GM12878 (cell line): ENCODE measurements around the gene MRTFB. TPM values are rescaled to one million over a fixed set of nuclear protein-coding genes. Genes with fewer than 3 reads are reported as not detected.

ENCODE experiments used
- KDM1A ChIP-seq: fragments of 200-600 bp; sonication (generic); IDR thresholded peaks from 2 replicates; pipeline ENCODE4 v1.6.1; 2016; ENCODE audit warnings: borderline replicate concordance
- NBN ChIP-seq: fragments of 450-650 bp; IDR thresholded peaks from 2 replicates; pipeline ENCODE4 v1.6.1; 2016
- NFYB ChIP-seq: IDR thresholded peaks from 2 replicates; pipeline ENCODE4 v1.6.1; 2011; ENCODE audit warnings: low read depth, mild to moderate bottlenecking, low read length, improper control_type of control experiment, moderate library complexity; ENCODE audit not compliant: insufficient read depth
- SREBF2 ChIP-seq: IDR thresholded peaks from 2 replicates; pipeline ENCODE4 v1.6.1; 2012; ENCODE audit warnings: mild to moderate bottlenecking, low read length
- polyA plus RNA-seq, 11 experiments: library from polyadenylated mRNA; depleted of rRNA in 4 of 11; unstranded in 6 of 11; stranded (reverse) in 5 of 11; fragments of >200 nt; fragmentation: Nextera tagmentation in 4 of 11; fragmentation: Illumina TruSeq in 1 of 11; extraction: Ambion mirVana in 4 of 11; extraction: Trizol in 1 of 11; gene quantifications; 1 replicate in 1 of 11; 2 replicates in 10 of 11; pipeline versions ENCODE4 v1.2.1 to v1.2.3, GENCODE V29; 2011 to 2016; ENCODE audit warnings: inconsistent platforms in 2 of 11, missing spikeins in 2 of 11, low read depth in 1 of 11
- total RNA-seq, 4 experiments: library from RNA; depleted of rRNA in 3 of 4; stranded (reverse); fragments of >200 nt in 3 of 4; fragmentation: Illumina TruSeq in 1 of 4; extraction: Trizol in 1 of 4; gene quantifications; 2 replicates each; pipeline versions ENCODE4 v1.2.1 to v1.2.3, GENCODE V29; 2013 to 2021
- TF ChIP-seq, protein P1 (sequence below): fragments of 450-650 bp; IDR thresholded peaks from 2 replicates; pipeline ENCODE4 v1.6.1; 2018; ENCODE audit warnings: borderline replicate concordance, mild to moderate bottlenecking; ENCODE audit not compliant: partially characterized antibody
- TF ChIP-seq, protein P2 (sequence below): fragments of 150-350 bp; IDR thresholded peaks from 2 replicates; pipeline ENCODE4 v1.6.1; 2014; ENCODE audit warnings: mild to moderate bottlenecking, low read depth, low read length
- TF ChIP-seq, protein P3 (sequence below): fragments of 450-650 bp; conservative IDR thresholded peaks from 2 replicates; pipeline ENCODE4 v1.6.1; 2017; ENCODE audit warnings: mild to moderate bottlenecking, moderate library complexity

MRTFB gene
- total and polyA plus RNA-seq, 10 of the 15 experiments (the other 5 are each of a cell fraction or from before 2014, with no cell fraction given) = 2.1 to 14.3 (median 8.0) TPM

DNA sequence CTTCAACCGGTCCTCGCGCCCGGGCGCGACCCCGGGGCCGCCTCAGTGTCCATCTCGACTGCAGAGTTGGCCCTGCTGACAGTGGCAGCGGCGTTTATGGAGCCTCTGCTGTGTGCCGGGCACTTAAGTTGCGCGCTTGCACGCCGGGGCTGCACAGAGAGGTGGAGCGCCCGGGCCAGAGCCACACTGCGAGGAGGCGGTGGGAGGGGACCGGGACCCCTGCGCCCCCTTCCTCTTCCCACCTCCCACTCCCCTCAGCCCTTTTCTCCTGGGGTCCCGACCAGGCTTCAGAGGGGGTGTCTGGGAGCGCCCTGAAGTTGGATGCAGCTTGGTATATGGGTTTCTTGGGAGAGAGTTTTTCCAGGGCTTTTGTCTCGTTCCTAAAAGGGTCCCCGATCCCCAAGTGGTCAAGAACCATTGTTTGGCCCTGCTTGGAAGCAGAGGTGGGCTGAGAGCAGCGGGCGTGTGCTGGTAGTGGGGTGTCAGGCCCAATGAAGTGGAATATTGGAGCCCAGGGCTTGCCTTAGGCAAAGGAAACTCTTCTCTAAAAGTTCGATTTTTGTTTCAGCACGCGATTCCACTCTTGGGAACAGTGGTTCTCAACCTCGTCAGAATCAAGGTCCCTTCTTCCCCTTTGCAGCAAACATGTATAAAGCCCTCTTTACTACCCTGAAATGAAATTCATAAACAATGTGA is 605 bp downstream of the MRTFB start (continued):
- TF ChIP-seq, protein P1, sequence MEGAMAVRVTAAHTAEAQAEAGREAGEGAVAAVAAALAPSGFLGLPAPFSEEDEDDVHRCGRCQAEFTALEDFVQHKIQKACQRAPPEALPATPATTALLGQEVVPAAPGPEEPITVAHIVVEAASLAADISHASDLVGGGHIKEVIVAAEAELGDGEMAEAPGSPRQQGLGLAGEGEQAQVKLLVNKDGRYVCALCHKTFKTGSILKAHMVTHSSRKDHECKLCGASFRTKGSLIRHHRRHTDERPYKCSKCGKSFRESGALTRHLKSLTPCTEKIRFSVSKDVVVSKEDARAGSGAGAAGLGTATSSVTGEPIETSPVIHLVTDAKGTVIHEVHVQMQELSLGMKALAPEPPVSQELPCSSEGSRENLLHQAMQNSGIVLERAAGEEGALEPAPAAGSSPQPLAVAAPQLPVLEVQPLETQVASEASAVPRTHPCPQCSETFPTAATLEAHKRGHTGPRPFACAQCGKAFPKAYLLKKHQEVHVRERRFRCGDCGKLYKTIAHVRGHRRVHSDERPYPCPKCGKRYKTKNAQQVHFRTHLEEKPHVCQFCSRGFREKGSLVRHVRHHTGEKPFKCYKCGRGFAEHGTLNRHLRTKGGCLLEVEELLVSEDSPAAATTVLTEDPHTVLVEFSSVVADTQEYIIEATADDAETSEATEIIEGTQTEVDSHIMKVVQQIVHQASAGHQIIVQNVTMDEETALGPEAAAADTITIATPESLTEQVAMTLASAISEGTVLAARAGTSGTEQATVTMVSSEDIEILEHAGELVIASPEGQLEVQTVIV = no peak
- TF ChIP-seq SREBF2 (no peak), NBN (no peak), NFYB (no peak), KDM1A (no peak)
- TF ChIP-seq, protein P2, sequence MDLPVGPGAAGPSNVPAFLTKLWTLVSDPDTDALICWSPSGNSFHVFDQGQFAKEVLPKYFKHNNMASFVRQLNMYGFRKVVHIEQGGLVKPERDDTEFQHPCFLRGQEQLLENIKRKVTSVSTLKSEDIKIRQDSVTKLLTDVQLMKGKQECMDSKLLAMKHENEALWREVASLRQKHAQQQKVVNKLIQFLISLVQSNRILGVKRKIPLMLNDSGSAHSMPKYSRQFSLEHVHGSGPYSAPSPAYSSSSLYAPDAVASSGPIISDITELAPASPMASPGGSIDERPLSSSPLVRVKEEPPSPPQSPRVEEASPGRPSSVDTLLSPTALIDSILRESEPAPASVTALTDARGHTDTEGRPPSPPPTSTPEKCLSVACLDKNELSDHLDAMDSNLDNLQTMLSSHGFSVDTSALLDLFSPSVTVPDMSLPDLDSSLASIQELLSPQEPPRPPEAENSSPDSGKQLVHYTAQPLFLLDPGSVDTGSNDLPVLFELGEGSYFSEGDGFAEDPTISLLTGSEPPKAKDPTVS = no peak
- TF ChIP-seq, protein P3, sequence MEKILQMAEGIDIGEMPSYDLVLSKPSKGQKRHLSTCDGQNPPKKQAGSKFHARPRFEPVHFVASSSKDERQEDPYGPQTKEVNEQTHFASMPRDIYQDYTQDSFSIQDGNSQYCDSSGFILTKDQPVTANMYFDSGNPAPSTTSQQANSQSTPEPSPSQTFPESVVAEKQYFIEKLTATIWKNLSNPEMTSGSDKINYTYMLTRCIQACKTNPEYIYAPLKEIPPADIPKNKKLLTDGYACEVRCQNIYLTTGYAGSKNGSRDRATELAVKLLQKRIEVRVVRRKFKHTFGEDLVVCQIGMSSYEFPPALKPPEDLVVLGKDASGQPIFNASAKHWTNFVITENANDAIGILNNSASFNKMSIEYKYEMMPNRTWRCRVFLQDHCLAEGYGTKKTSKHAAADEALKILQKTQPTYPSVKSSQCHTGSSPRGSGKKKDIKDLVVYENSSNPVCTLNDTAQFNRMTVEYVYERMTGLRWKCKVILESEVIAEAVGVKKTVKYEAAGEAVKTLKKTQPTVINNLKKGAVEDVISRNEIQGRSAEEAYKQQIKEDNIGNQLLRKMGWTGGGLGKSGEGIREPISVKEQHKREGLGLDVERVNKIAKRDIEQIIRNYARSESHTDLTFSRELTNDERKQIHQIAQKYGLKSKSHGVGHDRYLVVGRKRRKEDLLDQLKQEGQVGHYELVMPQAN = no peak
